Stimulated activated CD8-positive, alpha-beta memory T cell treated with anti-CD3 and anti-CD28 coated beads, Interleukin-12 subunit alpha, Interleukin-12 subunit beta, amount 100 ng/mL, for 24 hours (primary cell): Measurements from ENCODE around the gene NFIC.
"Not testable (repeated sequence)": the region's sequence is repeated elsewhere in the genome, so short reads cannot be mapped to it uniquely, and the experiment has no call there.

Experiments
- DNase-seq: peaks from one replicate; pipeline ENCODE4 v3.0.0-alpha.2; 2020; ENCODE audit errors: extremely low read depth

The NFIC gene

GRCh38 chr19:3365836-3366752 is at the start of gene NFIC:
NFIC (plus strand) TSS chr19:3366583; CDS start chr19:3366637, 54 bp downstream.
- DNase-seq: no peak

- DNase-seq: no peak
Measured at GRCh38 chr19:3316659-3317207, 49.6 kb upstream of the NFIC start.

GRCh38 chr19:3319643-3320353 is 46.6 kb upstream of the NFIC start:
- DNase-seq: no peak

GRCh38 chr19:3320354-3320670 is 46.1 kb upstream of the NFIC start:
- DNase-seq: no peak

GRCh38 chr19:3320853-3321252 is 45.5 kb upstream of the NFIC start:
- DNase-seq: no peak

- no peak for DNase-seq
Measured at GRCh38 chr19:3321696-3322095, 44.7 kb upstream of the NFIC start.

- no peak for DNase-seq
Measured at GRCh38 chr19:3322199-3322978, 44.0 kb upstream of the NFIC start.

- DNase-seq: no peak
Measured at GRCh38 chr19:3323026-3323425, 43.4 kb upstream of the NFIC start.

- no peak for DNase-seq
Measured at GRCh38 chr19:3323658-3324057, 42.7 kb upstream of the NFIC start.

GRCh38 chr19:3324405-3324856 is 42.0 kb upstream of the NFIC start:
- no peak for DNase-seq

GRCh38 chr19:3325451-3325850 is 40.9 kb upstream of the NFIC start:
- DNase-seq: no peak

- no peak for DNase-seq
Measured at GRCh38 chr19:3328743-3329142, 37.6 kb upstream of the NFIC start.

GRCh38 chr19:3330047-3330446 is 36.3 kb upstream of the NFIC start:
- DNase-seq: no peak

GRCh38 chr19:3332232-3332631 is 34.2 kb upstream of the NFIC start:
- DNase-seq: not testable (repeated sequence)

GRCh38 chr19:3333020-3333583 is 33.3 kb upstream of the NFIC start:
- no peak for DNase-seq

GRCh38 chr19:3333662-3334061 is 32.7 kb upstream of the NFIC start:
- no peak for DNase-seq

- not testable (repeated sequence) for DNase-seq
Measured at GRCh38 chr19:3334749-3335430, 31.5 kb upstream of the NFIC start.

GRCh38 chr19:3335431-3336350 is 30.7 kb upstream of the NFIC start:
- no peak for DNase-seq

- DNase-seq: no peak
Measured at GRCh38 chr19:3336351-3336679, 30.1 kb upstream of the NFIC start.
